Naive B cell (primary cell): ENCODE results near the gene TEKT4. TPM values are rescaled to one million over a fixed set of nuclear protein-coding genes. Genes with fewer than 3 reads are reported as not detected.
"Not testable (repeated sequence)": the region's sequence is repeated elsewhere in the genome, so short reads cannot be mapped to it uniquely, and the experiment has no call there.

Experiments
- ATAC-seq, 2 donors: fragments of 150-1000 bp; cut with Tn5 transposase; 2 replicates each; pipeline ENCODE4 v1.10.0; 2021; ENCODE audit warnings: low read depth in 2 of 2, mild to moderate bottlenecking in 2 of 2, moderate library complexity in 2 of 2
- DNase-seq: peaks from one replicate; pipeline ENCODE4 v3.0.0; 2022
- H3K27ac Mint-ChIP-seq, 6 donors: one replicate each; pipeline ENCODE4 v1.8.0; 2020 to 2022; ENCODE audit warnings: mild to moderate bottlenecking in 6 of 6, mixed read lengths in 6 of 6, moderate library complexity in 5 of 6, inconsistent platforms in 2 of 6
- H3K27me3 Mint-ChIP-seq, 3 donors: one replicate each; pipeline ENCODE4 v1.8.0; 2021 to 2022; ENCODE audit warnings: mixed read lengths in 3 of 3, mild to moderate bottlenecking in 1 of 3
- H3K36me3 Mint-ChIP-seq, 2 donors: one replicate each; pipeline ENCODE4 v1.8.0; 2020 to 2022; ENCODE audit warnings: mixed read lengths in 2 of 2, inconsistent platforms in 1 of 2, mild to moderate bottlenecking in 1 of 2
- H3K4me1 Mint-ChIP-seq, 3 donors: one replicate each; pipeline ENCODE4 v1.8.0; 2020 to 2022; ENCODE audit warnings: mixed read lengths in 3 of 3, inconsistent platforms in 1 of 3, mild to moderate bottlenecking in 1 of 3, moderate library complexity in 1 of 3
- H3K4me3 Mint-ChIP-seq, 8 donors: one replicate each; pipeline ENCODE4 v1.8.0; 2020 to 2022; ENCODE audit warnings: mild to moderate bottlenecking in 8 of 8, mixed read lengths in 8 of 8, moderate library complexity in 8 of 8, inconsistent platforms in 2 of 8
- H3K9me3 Mint-ChIP-seq, 7 donors: one replicate each; pipeline ENCODE4 v1.8.0; 2020 to 2022; ENCODE audit warnings: mixed read lengths in 7 of 7, mild to moderate bottlenecking in 5 of 7, inconsistent platforms in 2 of 7, moderate library complexity in 1 of 7
- polyA plus RNA-seq, 6 donors: library from polyadenylated mRNA; unstranded; fragments of 300-500 nt; fragmentation: Illumina TruSeq; gene quantifications; one replicate each; pipeline ENCODE4 v1.2.3, GENCODE V29; 2021; ENCODE audit warnings: low read depth in 6 of 6

Gene TEKT4
- not detected for polyA plus RNA-seq

- H3K9me3 Mint-ChIP-seq, result peaks cover 0 to 4% (median 0%) of the 10 kb centered on the region in 7 donors
- DNase-seq (no peak), ATAC-seq (no peak)
- no peaks in the 10 kb centered on the region for H3K36me3 Mint-ChIP-seq
- H3K27ac Mint-ChIP-seq, result no peak within 1 kb of the TSS
- H3K4me3 Mint-ChIP-seq, result peak within 1 kb of the TSS in 1 of 8 donors; percentile 74
- H3K4me1 Mint-ChIP-seq, result no peaks in the 10 kb centered on the region
- H3K27me3 Mint-ChIP-seq, result peaks cover 0 to 21% (median 5%) of the 10 kb centered on the region in 3 donors
These were observed at the start of gene TEKT4 for GRCh38 chr2:94871226-94872087. TSS of gene TEKT4 (plus strand) at chr2:94871430. CDS start at chr2:94871580, 150 bp downstream.

DNA sequence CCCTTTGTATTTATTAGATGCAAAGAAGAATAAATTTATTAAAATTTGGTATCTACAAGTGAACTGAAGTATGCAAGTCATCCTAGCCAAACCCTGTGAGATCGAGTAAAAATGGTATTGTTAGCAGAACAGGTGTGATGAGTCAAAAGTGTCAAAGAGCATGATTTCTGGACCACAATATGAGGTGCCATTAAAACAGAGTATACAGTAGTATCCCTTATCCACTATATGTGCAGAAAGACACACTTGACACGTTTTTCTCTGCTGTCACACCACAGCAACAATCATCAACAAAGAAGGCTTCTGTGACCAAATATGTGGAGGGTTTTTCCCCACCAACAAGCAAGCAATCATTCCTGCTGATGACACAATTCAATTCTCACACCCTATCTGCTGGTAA is 32.0 kb upstream of the TEKT4 start:
- H3K4me1 Mint-ChIP-seq, ATAC-seq, H3K4me3 Mint-ChIP-seq, H3K9me3 Mint-ChIP-seq, H3K27ac Mint-ChIP-seq, H3K36me3 Mint-ChIP-seq, DNase-seq, H3K27me3 Mint-ChIP-seq: not testable (repeated sequence)

GRCh38 chr2:94856856-94857255 is 14.4 kb upstream of the TEKT4 start:
- not testable (repeated sequence) for ATAC-seq, DNase-seq, H3K36me3 Mint-ChIP-seq, H3K4me3 Mint-ChIP-seq, H3K4me1 Mint-ChIP-seq, H3K27ac Mint-ChIP-seq, H3K9me3 Mint-ChIP-seq
- H3K27me3 Mint-ChIP-seq, result peaks cover 7 to 38% (median 17%) of the 10 kb centered on the region in 3 donors

DNA sequence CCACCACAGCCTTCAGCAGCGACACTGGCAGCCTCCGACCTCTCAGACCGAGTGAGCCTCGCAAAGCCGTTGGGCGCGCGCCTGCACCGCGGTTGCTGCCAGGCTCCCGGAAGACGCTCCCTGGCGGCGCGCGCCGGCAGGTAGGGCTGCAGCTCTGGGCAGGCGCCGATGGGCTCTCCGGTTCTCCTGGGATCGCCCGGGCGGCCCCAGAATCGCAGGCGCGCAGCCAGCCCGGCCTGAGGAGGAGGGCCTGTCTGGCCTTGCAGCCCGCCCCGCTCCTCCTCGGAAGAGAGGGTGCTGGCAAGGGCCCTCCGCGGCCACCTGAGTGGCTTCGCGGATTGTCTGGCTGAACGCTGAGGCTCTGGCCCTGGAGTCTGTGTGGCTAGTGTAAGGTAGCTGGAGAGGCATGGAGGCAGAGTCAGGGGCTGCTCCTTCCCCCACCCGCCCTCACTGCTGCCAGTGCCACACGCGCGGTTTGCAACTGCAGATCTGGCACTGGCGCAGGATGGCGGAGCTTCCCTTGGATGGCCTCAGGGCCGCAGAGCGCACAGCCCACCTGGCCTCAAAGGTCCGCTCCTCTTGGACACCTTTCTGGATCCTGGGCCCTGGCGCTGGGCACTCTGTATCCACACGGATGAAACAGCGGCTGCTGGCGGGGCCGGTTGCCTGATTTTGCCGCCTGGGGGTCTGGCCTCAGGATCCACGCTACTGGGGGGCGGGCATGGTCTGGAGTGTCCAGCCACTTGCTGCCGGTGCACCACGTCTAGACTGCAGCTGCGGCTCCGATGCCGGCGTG is 13.7 kb upstream of the TEKT4 start:
- not testable (repeated sequence) for ATAC-seq, H3K4me1 Mint-ChIP-seq, H3K4me3 Mint-ChIP-seq, H3K27ac Mint-ChIP-seq, H3K36me3 Mint-ChIP-seq, DNase-seq, H3K9me3 Mint-ChIP-seq
- peaks cover 10 to 43% (median 24%) of the 10 kb centered on the region in 3 donors for H3K27me3 Mint-ChIP-seq

DNA sequence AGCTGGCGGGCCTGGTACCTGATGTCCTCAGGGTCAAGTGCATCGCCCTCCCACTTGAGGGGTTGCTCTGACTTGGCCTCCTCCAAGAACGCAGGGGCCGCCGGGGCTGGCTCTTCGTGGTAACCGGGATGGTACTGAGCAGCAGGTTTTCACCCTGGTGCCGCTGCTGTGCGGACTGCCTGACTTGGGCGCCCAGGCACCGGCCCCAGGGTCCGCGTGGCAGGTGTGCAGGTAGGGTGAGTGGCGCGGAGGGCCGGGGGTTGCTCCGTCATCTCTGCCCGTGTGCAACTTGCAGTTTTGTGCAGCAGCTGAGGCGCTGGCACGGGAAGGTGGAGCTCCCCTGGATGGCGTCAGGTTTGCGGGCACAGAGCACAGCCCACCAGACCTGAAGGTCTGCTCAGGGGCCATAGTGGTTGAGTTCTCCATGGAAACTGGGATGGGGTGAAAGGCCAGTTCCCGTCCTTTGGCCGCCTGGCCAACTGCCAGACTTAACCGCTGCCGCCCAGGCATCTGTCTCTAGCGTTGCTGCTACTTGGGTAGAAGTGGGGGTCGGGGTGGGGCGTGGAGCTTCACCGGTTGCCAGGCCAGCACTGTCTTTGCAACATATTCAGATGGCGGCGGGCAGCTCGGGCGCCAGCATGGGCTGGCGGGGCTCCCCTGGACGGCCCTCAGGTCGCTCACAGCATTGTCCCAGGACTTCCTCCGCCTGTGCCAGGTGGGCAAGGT is 12.9 kb upstream of the TEKT4 start:
- H3K4me3 Mint-ChIP-seq, ATAC-seq, DNase-seq, H3K36me3 Mint-ChIP-seq, H3K9me3 Mint-ChIP-seq, H3K27ac Mint-ChIP-seq, H3K4me1 Mint-ChIP-seq: not testable (repeated sequence)
- peaks cover 10 to 47% (median 25%) of the 10 kb centered on the region in 3 donors for H3K27me3 Mint-ChIP-seq

DNA sequence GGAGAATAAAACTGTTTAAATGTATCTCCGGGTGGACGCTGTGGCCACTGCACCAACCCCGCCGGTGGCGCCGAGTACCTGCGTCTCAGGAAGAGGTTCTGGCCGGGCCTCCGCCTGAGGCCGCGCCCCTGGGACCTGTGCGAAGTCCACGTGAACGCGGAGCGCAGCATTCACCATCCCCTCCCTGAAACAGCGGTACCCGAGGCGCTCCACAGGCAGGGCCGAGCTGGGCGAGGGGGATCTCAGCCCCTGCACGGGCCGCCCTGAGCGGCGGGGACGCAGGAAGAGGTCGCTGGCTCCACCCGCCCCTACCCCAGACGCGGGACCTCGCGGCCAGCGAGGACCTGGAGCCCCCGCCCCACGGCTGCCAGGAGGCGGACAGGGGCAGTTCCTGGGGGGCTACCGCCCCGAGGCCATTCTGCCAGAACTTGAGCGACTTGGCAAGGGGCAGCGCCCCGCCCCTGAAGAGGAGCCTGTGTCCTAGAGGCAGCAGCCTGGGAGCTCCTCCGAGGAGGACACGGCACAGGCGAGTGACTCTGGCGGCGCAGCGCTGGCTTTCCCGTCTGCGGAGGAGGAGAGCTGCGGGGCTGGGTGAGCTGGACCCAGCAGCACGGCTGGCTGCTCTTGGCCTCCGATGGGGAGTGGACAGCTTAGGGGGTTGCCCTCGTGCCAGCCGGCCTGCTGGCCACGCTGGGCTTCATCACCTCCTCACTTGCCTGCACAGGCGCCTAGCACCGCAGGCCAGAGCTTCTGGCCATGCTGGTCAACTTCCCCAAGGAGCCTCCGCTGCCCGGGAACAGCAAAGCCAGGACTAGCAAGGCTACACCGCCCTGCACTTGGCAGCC is 9.7 kb upstream of the TEKT4 start:
- no peak for ATAC-seq
- Mint-ChIP-seq H3K4me3 (no peak overlapping the region), H3K9me3 (peaks cover 0 to 8% (median 0%) of the 10 kb centered on the region in 7 donors), H3K4me1 (no peaks in the 10 kb centered on the region), H3K27ac (no peak overlapping the region), H3K27me3 (peaks cover 10 to 51% (median 25%) of the 10 kb centered on the region in 3 donors), H3K36me3 (peaks cover 0 to 5% of the 10 kb centered on the region in 2 donors)
- no peak for DNase-seq

DNA sequence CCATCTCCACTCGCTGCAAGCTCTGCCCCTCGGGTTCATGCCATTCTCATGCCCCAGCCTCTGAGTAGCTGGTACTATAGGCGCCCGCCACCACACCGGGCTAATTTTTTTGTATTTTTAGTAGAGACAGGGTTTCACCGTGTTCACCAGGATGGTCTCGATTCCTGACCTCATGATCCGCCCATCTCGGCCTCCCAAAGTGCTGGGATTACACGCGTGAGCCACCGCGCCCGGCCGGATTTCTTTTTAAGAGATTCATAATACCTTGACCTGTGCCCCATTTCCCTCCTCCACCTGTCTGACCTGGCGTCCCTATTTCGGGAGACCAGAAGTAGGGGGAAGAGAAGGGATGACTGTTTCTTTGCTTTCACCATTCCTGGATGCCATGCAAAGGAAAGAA is 8.3 kb upstream of the TEKT4 start:
- H3K36me3 Mint-ChIP-seq, ATAC-seq: not testable (repeated sequence)
- peaks cover 10 to 42% (median 17%) of the 10 kb centered on the region in 3 donors for H3K27me3 Mint-ChIP-seq

DNA sequence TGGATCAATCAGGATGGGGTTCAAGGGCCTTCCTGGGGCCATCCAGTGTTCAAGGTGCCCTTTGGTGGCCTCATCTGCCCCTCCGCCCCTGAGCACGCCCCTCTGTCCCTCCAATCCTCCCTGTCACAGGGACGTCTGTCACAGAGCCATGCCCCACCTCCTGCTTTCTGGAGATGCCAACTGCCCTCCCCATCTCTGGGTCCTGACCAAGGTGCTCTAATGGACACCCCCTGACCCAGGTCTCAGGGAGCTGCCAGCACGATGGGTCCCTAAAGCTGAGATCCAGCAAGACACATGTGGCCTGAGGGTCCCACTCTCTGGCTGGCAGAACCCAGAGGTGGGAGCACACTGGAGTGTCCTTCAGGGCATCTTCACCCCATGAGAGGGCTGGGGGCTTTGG is 2.1 kb upstream of the TEKT4 start:
- no peaks in the 10 kb centered on the region for H3K4me1 Mint-ChIP-seq
- ATAC-seq, result no peak
- no peak overlapping the region for H3K4me3 Mint-ChIP-seq
- peaks cover 0 to 2% (median 0%) of the 10 kb centered on the region in 7 donors for H3K9me3 Mint-ChIP-seq
- H3K27ac Mint-ChIP-seq, result no peak overlapping the region
- peaks cover 0 to 21% (median 5%) of the 10 kb centered on the region in 3 donors for H3K27me3 Mint-ChIP-seq
- no peaks in the 10 kb centered on the region for H3K36me3 Mint-ChIP-seq
- no peak for DNase-seq

More for the DNA sequence above, 8.3 kb upstream of the TEKT4 start:
- not testable (repeated sequence) for H3K4me3 Mint-ChIP-seq, H3K4me1 Mint-ChIP-seq, DNase-seq, H3K9me3 Mint-ChIP-seq, H3K27ac Mint-ChIP-seq

DNA sequence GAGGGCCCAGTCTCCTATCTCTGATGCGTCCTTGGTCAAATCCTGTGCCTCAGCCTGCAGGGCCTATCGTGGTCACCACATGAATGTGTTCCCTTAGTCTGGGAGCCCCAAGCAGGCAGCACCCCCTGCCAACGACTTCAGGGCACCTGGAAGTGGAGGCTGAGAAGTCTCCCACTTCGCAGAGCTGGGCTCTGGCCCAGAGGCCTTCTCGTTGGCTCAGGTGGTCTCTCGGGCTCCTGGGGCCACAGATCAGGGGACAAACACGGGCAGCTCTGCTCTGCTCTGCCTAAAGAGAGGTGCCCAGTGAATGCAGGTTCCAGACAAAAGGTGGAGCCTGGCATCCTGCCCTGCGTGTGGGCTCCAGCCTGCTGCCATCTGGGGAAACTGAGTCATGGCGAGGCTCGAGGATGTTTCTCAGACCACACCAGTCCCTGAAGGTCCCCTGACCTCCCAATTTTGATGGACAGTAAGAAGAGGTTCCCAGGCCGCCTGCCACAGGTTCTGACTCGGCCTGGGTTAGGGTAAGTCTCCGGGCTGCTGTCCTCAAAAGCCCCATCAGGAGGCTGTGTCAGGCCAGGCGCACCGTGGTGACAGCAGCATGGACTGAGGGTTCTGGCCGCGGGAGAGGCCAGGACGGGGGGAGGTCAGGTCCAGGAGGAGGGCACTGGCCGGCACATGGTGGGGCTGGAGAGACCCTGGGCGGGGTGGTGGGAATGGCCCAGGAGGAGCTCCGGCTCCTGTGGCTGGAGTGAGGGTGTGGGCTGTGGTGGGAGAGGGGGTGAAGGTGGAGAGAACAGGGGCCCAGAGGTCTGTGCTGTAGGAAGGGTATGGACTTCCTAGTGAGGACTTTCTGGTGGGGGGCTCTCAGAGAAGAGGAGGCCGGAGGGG is 1.4 kb upstream of the TEKT4 start:
- Mint-ChIP-seq H3K36me3 (no peaks in the 10 kb centered on the region), H3K9me3 (peaks cover 0 to 2% (median 0%) of the 10 kb centered on the region in 7 donors), H3K27ac (no peak overlapping the region), H3K4me3 (no peak overlapping the region), H3K4me1 (no peaks in the 10 kb centered on the region), H3K27me3 (peaks cover 0 to 21% (median 5%) of the 10 kb centered on the region in 3 donors)
- no peak for DNase-seq
- no peak for ATAC-seq

DNA sequence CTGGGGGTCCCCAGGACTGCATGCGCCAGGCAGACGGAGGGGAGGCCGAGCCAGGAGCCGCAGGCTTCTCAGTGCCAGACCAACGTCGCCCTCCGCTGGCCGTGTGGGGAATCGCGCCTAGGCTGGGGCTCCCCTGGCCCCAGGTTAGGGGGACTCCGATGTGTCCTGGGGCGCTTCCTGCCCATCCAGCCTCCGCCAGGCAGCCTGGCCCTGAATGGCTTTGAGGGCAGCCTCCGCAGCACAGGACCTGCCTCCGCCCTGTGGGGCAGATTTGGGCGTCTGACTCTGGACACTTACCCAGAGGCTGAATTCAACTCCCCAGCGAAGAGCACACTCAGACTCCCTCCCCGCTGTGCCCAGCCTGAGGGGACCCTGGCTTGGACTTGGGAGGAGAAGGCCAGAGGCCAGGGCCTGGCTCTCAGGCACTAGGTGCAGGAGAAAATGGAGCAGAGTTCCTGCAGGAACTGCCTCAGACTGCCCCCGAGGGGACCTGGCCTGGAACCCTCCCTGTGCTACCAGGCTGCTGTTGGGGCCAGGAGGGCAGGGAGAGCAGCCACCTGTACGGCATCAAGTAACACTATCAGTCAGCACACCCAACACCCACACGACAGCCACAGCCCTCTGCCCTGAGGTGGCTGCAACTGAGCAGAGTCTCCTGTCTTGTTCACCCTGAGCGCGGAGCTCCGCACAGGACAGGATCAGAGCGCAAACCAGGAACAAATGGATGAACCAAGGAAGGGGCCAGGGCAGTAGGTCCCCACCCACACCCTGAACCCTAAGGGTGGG is 597 bp upstream of the TEKT4 start:
- no peak for ATAC-seq
- Mint-ChIP-seq H3K4me3 (no peak overlapping the region), H3K4me1 (no peaks in the 10 kb centered on the region), H3K27me3 (peaks cover 0 to 21% (median 5%) of the 10 kb centered on the region in 3 donors), H3K9me3 (peaks cover 0 to 4% (median 0%) of the 10 kb centered on the region in 7 donors), H3K27ac (no peak overlapping the region), H3K36me3 (no peaks in the 10 kb centered on the region)
- DNase-seq, result no peak

GRCh38 chr2:94872088-94872618 is 923 bp downstream of the TEKT4 start:
- Mint-ChIP-seq H3K4me1 (no peaks in the 10 kb centered on the region), H3K4me3 (peak overlapping the region in 1 of 8 donors; percentile 74), H3K36me3 (no peaks in the 10 kb centered on the region), H3K9me3 (peaks cover 0 to 4% (median 0%) of the 10 kb centered on the region in 7 donors), H3K27me3 (peaks cover 0 to 21% (median 5%) of the 10 kb centered on the region in 3 donors), H3K27ac (no peak overlapping the region)
- DNase-seq, result no peak
- ATAC-seq, result no peak
